IPS-11a (cell line): Measurements from ENCODE around the gene LRP2.
"Not testable (repeated sequence)": the region's sequence is repeated elsewhere in the genome, so short reads cannot be mapped to it uniquely, and the experiment has no call there.

Experiments used
- H3K4me3 ChIP-seq: one replicate; pipeline ENCODE4 v1.5.1; 2013; ENCODE audit warnings: low read depth, low read length, control low read depth

Gene LRP2

DNA sequence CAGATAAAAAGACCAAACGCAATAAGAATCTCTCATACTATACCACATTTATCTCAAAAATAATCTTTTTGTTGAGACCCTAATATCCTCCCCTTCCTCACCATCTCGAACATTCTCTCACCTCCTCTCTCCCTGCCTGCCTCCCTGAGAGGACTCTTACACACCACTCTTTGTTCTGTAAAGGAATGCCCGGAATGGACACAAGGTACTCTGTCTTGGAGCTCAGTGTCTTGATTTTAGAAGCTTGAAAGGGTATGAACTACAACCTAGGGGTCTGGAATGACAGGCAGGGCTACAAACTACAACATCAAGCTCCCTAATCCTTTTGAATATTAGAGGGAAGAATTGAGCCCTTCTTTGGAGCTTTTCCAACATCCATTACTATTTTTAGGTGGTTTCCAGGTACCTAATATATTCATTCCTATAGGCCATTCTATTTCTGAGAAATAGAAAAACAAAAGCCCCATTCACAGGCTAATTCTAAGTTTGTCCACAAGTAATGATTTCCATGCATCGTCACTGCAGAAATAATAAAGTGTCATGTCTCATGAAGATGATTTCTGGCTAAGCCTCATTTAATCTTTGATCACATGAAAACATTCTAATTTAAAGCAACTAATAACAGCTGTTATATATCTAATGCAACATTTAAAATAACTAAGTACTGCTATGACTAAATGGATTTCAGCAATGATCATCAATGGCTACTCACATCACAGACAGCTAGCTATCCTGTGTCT lies 60.6 kb downstream of the LRP2 start:
- no peak overlapping the region for H3K4me3 ChIP-seq

GRCh38 chr2:169300636-169301530 lies 61.5 kb downstream of the LRP2 start:
- H3K4me3 ChIP-seq, result no peak overlapping the region

DNA sequence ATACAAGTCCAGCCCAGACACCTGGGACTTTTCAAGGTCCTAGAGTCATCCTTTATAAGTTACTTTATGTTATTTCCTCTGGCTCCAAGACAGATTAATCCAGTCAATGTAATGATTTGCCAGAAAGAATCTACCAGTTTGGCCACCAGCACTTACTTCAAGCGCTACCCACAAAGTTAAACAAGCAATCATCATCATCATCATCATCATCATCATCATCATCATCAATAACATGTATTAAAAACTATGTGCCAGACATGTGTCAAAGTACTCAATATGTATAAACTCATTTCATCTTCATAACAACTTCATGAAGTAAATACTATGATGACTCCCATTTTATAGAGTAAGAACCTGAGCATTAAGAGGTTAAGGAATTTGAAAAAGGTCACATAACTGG lies 64.3 kb downstream of the LRP2 start:
- no peak overlapping the region for H3K4me3 ChIP-seq

- no peak overlapping the region for H3K4me3 ChIP-seq
These were observed 68.2 kb downstream of the LRP2 start for GRCh38 chr2:169294001-169294675.

GRCh38 chr2:169291517-169291916 lies 70.8 kb downstream of the LRP2 start:
- H3K4me3 ChIP-seq, result no peak overlapping the region

GRCh38 chr2:169290433-169290832 lies 71.9 kb downstream of the LRP2 start:
- H3K4me3 ChIP-seq, result no peak overlapping the region

GRCh38 chr2:169287666-169288065 lies 74.7 kb downstream of the LRP2 start:
- no peak overlapping the region for H3K4me3 ChIP-seq

- H3K4me3 ChIP-seq, result no peak overlapping the region
These were observed 75.6 kb downstream of the LRP2 start for GRCh38 chr2:169286624-169287231.

GRCh38 chr2:169285531-169286235 lies 76.7 kb downstream of the LRP2 start:
- no peak overlapping the region for H3K4me3 ChIP-seq

DNA sequence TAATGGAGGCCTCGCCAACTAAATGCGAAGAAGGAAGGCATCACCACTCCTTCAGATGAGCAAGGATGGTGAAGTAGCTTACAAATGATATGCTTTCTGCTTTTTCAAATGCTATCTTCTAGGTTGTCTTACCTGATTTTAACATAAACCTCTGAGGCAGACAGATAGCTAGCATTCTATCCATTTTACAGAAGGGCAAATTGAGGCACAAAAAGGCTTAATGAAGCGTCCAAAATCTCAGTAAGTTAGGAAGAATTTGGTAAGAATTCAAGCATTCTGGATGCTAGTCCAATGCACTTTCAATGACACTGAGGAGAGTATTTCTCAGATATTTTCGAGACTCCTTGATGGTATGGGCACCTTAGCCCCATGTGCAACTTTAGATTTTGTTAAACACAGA lies 81.8 kb downstream of the LRP2 start:
- no peak overlapping the region for H3K4me3 ChIP-seq

GRCh38 chr2:169275696-169276444 lies 86.5 kb downstream of the LRP2 start:
- H3K4me3 ChIP-seq, result no peak overlapping the region

- H3K4me3 ChIP-seq, result no peak overlapping the region
These were observed 90.3 kb downstream of the LRP2 start for GRCh38 chr2:169272010-169272409.

DNA sequence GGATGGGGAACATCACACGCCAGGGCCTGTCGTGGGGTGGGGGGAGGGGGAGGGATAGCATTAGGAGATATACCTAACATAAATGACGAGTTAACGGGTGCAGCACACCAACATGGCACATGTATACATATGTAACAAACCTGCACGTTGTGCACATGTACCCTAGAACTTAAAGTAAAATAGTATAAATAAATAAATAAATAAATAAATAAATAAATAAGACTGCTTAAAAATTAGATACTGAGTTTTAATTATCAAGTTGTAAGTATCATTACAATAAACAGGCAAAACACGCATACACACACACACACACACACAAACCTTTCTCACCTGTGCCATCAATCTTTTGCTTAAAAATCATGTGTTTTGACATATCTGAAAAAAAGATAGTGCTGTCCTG lies 91.8 kb downstream of the LRP2 start:
- H3K4me3 ChIP-seq, result not testable (repeated sequence)

- H3K4me3 ChIP-seq, result no peak overlapping the region
These were observed 96.7 kb downstream of the LRP2 start for GRCh38 chr2:169265591-169265990.

DNA sequence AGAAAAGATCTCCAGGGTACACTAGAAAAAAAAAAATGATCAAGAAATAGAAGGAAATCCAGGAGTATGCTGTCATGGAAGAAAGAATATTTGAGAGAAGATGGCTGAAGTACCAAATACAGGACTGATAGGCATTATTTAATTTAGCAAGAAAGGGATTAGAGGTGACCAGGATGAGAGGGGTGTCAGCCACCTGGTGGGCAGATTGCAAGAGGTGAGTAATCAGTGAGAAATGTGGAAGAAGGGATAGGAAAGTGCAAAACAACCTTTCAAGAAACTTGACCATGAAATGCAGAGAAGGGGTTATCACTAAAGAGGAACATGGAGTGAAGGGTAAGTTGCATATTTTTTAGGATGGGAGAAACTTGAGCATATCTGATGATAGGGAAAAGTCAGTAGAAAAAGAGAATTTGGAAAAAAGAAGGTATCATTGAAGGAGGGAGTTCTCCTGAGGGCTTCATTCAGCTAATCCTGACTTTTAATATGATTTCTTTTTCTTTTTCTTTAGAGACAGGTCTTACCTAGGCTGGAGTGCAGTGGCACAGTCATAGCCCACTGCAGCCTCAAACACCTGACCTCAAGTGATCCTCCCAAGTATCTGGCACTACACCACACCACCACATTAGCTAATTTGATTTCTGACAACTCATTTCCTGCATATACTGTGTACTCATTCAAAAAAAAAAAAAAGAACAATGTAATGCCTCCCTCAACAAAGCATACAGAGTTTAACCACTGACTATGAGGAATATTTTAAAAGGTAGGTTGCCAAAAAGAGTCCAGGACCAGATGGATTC lies 101.3 kb downstream of the LRP2 start:
- no peak overlapping the region for H3K4me3 ChIP-seq

DNA sequence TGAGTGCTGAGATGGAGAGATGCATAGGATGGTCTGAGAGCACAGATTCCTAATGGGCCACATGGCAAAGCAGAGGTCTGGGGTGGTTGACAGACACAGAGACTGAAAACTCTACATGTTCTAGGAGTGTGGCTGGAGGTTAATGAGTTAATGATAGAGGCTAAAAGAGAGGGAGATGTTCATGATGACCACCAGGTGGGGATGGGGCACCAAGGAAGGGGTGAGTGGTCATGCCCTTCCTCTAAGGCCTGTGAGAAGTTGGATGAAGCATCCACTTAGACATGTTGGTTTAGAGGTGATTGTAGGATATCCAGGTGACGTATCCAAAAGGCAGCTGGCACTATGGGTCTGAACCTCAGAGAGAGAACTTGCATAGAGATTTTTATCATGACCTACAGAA lies 102.1 kb downstream of the LRP2 start:
- H3K4me3 ChIP-seq, result no peak overlapping the region

DNA sequence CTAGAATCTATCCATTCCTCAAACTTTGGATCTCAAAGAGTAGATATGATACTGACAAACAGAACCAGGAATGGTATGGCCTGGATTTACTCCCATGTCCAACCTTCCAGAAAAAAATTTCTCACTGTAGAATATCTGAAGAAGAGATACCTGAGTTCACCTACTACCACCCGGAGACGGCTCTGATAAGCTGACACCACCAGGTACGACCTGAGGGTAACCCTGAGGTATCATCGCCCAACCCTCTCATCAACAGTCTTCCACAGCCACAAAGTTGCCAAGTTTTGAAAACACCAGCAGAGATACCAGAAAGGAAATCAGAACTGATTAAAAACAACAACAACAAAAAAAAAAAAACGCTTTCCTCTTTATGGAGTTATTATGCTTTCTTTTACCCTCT lies 102.9 kb downstream of the LRP2 start:
- H3K4me3 ChIP-seq, result no peak overlapping the region

GRCh38 chr2:169258045-169258601 lies 104.2 kb downstream of the LRP2 start:
- no peak overlapping the region for H3K4me3 ChIP-seq

DNA sequence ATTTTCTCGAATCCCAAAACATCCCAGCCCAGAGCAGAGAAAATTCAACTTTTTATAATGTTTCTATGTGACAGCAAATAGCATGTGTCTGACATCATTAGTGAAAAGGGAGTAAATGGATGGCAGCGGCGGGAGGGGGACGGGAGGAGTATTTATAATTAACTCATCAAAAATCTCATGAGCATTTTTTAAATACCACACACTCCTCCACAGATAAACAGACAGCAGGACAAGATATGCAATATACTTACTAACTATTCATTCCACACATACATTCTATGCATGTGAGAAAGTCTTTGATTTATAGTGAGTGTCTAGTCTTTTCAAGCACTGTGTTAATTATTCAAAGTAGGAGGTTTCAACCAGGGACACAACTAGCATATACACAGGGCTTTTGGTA lies 107.6 kb downstream of the LRP2 start:
- H3K4me3 ChIP-seq, result no peak overlapping the region
